HEK293 (cell line): Measurements from ENCODE around the gene PDE11A.
A peak's percentile ranks its signal among the peaks of the same experiment; 100 is the strongest.

Experiments
- CTCF ChIA-PET: fragments of 350-600 bp; formaldehyde crosslinking; extraction: SDS; loops from one replicate; lab custom pipeline; 2021; ENCODE audit warnings: antibody characterized with exemption; lab: Yijun Ruan, JAX
- POLR2A ChIA-PET: fragments of 300-600 bp; formaldehyde crosslinking; extraction: SDS; loops from one replicate; lab custom pipeline; 2020; ENCODE audit warnings: antibody characterized with exemption, inconsistent platforms; lab: Yijun Ruan, JAX
- H3K27ac ChIP-seq: fragments of 200-500 bp; sonication (Bioruptor generic); 2 replicates; pipeline ENCODE4 v1.5.1; 2014; ENCODE audit warnings: low read depth, low read length, control low read depth, inconsistent platforms; ENCODE audit errors: extremely low read depth
- H3K36me3 ChIP-seq, 2 experiments: fragments of 200-500 bp in 1 of 2; sonication (Bioruptor generic) in 1 of 2; 1 replicate in 1 of 2; 2 replicates in 1 of 2; pipeline ENCODE4 v1.5.1; 2014 to 2017; ENCODE audit warnings: inconsistent platforms in 2 of 2, low read length in 2 of 2; ENCODE audit not compliant: control insufficient read depth in 2 of 2, insufficient read depth in 1 of 2
- H3K4me1 ChIP-seq: fragments of 200-500 bp; sonication (Bioruptor generic); 2 replicates; pipeline ENCODE4 v1.5.1; 2014; ENCODE audit warnings: mild to moderate bottlenecking, low read length, inconsistent platforms; ENCODE audit not compliant: control insufficient read depth, insufficient read depth
- H3K4me3 ChIP-seq: 2 replicates; pipeline ENCODE4 v1.5.1; 2011; ENCODE audit warnings: low read depth, mild to moderate bottlenecking, control low read depth, low read length, moderate library complexity
- H3K9me3 ChIP-seq: fragments of 200-500 bp; sonication (Bioruptor generic); 2 replicates; pipeline ENCODE4 v1.5.1; 2014; ENCODE audit warnings: low read depth, low read length, inconsistent platforms; ENCODE audit not compliant: control insufficient read depth, insufficient read depth
- HOXD13 ChIP-seq: sonication (generic); formaldehyde crosslinking; IDR thresholded peaks from 2 replicates; pipeline ENCODE4 v1.8.0; 2022; ENCODE audit warnings: missing genetic modification reagents, borderline replicate concordance
- KLF9 ChIP-seq: fragments of 450-650 bp; formaldehyde crosslinking; IDR thresholded peaks from 2 replicates; pipeline ENCODE4 v1.5.1; 2016; ENCODE audit warnings: missing biosample characterization, missing genetic modification characterization, low read depth
- SP3 ChIP-seq: fragments of 450-650 bp; formaldehyde crosslinking; IDR thresholded peaks from 2 replicates; pipeline ENCODE4 v1.5.1; 2016; ENCODE audit warnings: missing biosample characterization, missing genetic modification characterization
- ZBTB7A ChIP-seq: fragments of 450-650 bp; formaldehyde crosslinking; IDR thresholded peaks from 2 replicates; pipeline ENCODE4 v1.5.1; 2016; ENCODE audit warnings: low read depth, missing biosample characterization, missing genetic modification characterization
- ZFP3 ChIP-seq: fragments of 450-650 bp; formaldehyde crosslinking; IDR thresholded peaks from 2 replicates; pipeline ENCODE4 v1.5.1; 2016; ENCODE audit warnings: low read depth, missing biosample characterization, missing genetic modification characterization
- ZIC2 ChIP-seq: fragments of 450-650 bp; formaldehyde crosslinking; IDR thresholded peaks from 2 replicates; pipeline ENCODE4 v1.5.1; 2016; ENCODE audit warnings: missing biosample characterization, missing genetic modification characterization
- ZNF157 ChIP-seq: fragments of 450-650 bp; formaldehyde crosslinking; IDR thresholded peaks from 2 replicates; pipeline ENCODE4 v1.5.1; 2016; ENCODE audit warnings: missing biosample characterization, missing genetic modification characterization
- ZNF169 ChIP-seq: fragments of 450-650 bp; formaldehyde crosslinking; IDR thresholded peaks from 2 replicates; pipeline ENCODE4 v1.5.1; 2016; ENCODE audit warnings: missing biosample characterization, missing genetic modification characterization
- ZNF184 ChIP-seq: fragments of 450-650 bp; IDR thresholded peaks from 2 replicates; pipeline ENCODE4 v1.5.1; 2018; ENCODE audit warnings: missing biosample characterization, mild to moderate bottlenecking, missing genetic modification characterization
- ZNF19 ChIP-seq: fragments of 450-650 bp; formaldehyde crosslinking; IDR thresholded peaks from 2 replicates; pipeline ENCODE4; 2016; ENCODE audit warnings: missing biosample characterization, missing genetic modification characterization, low read depth
- ZNF211 ChIP-seq: fragments of 450-650 bp; formaldehyde crosslinking; IDR thresholded peaks from 2 replicates; pipeline ENCODE4 v1.5.1; 2016; ENCODE audit warnings: low read depth, missing biosample characterization, missing genetic modification characterization
- ZNF266 ChIP-seq: fragments of 450-650 bp; formaldehyde crosslinking; IDR thresholded peaks from 2 replicates; pipeline ENCODE4 v1.5.1; 2016; ENCODE audit warnings: missing biosample characterization, missing genetic modification characterization, low read depth
- ZNF366 ChIP-seq: fragments of 450-650 bp; formaldehyde crosslinking; conservative IDR thresholded peaks from 2 replicates; pipeline ENCODE4 v1.5.1; 2016; ENCODE audit warnings: missing biosample characterization, missing genetic modification characterization
- ZNF404 ChIP-seq: fragments of 450-650 bp; formaldehyde crosslinking; IDR thresholded peaks from 2 replicates; pipeline ENCODE4 v1.5.1; 2017; ENCODE audit warnings: missing biosample characterization, missing genetic modification characterization
- ZNF521 ChIP-seq: fragments of 450-650 bp; formaldehyde crosslinking; IDR thresholded peaks from 2 replicates; pipeline ENCODE4 v1.5.1; 2017; ENCODE audit warnings: missing biosample characterization, mild to moderate bottlenecking, missing genetic modification characterization
- ZNF561 ChIP-seq: fragments of 450-650 bp; IDR thresholded peaks from 2 replicates; pipeline ENCODE4 v1.5.1; 2018; ENCODE audit warnings: missing biosample characterization, missing genetic modification characterization, borderline replicate concordance
- ZNF660 ChIP-seq: fragments of 450-650 bp; IDR thresholded peaks from 2 replicates; pipeline ENCODE4 v1.5.1; 2018; ENCODE audit warnings: missing biosample characterization, mild to moderate bottlenecking, missing genetic modification characterization
- TF ChIP-seq, protein P1 (sequence below): fragments of 450-650 bp; formaldehyde crosslinking; IDR thresholded peaks from 2 replicates; pipeline ENCODE4 v1.5.1; 2016; ENCODE audit warnings: missing biosample characterization, missing genetic modification characterization
- TF ChIP-seq, protein P2 (sequence below): fragments of 450-650 bp; formaldehyde crosslinking; IDR thresholded peaks from 2 replicates; pipeline ENCODE4 v1.5.1; 2016; ENCODE audit warnings: missing biosample characterization, missing genetic modification characterization
- TF ChIP-seq, protein P3 (sequence below): fragments of 450-650 bp; formaldehyde crosslinking; IDR thresholded peaks from 2 replicates; pipeline ENCODE4 v1.5.1; 2016; ENCODE audit warnings: missing biosample characterization, missing genetic modification characterization
- TF ChIP-seq, protein P4 (sequence below): fragments of 450-650 bp; formaldehyde crosslinking; IDR thresholded peaks from 2 replicates; pipeline ENCODE4 v1.5.1; 2016; ENCODE audit warnings: missing biosample characterization, missing genetic modification characterization

The PDE11A gene

DNA sequence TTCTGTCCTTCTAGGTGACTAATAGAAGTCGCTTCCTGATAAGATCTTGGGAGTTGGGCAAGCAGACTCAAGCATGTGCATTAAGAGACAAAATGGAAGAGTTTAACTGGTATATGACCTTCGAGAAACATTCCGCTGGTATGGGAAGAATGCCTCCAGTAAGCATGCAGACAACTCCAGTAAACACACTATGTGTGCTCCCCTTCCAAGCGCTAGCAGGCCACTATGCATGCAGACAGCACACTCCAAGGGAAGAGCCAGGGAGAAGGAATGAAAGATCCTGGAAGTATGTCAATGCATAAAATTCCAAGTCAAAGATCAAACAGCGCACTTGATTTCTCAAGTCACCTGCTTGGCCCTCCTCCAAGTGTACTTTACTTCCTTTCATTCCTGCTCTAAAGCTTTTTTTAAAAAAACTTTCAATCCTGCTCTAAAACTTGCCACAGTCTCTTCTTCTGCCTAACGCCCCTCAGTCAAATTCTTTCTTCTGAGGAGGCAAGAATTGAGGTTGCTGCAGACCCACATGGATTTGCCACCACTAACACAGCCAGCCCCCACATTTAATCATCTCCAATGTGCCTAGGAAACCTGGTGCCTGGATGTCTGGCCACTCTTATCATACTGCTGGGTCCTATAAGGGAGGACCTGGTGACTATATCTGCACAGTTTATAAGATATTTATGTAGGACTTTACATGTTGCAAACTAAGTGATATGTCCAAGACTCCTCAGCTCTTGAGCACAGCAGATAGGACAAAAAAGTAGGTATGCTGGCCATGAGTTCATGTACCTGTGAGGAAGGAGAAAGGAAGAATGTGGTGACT, 239.8 kb downstream of the PDE11A start (continued):
- TF ChIP-seq ZNF19 (tag by site-specific recombination) (no peak), SP3 (tag by site-specific recombination) (no peak), ZNF266 (tag by site-specific recombination) (no peak), KLF9 (no peak), ZNF366 (no peak), ZBTB7A (no peak), ZFP3 (tag by site-specific recombination) (no peak)

DNA sequence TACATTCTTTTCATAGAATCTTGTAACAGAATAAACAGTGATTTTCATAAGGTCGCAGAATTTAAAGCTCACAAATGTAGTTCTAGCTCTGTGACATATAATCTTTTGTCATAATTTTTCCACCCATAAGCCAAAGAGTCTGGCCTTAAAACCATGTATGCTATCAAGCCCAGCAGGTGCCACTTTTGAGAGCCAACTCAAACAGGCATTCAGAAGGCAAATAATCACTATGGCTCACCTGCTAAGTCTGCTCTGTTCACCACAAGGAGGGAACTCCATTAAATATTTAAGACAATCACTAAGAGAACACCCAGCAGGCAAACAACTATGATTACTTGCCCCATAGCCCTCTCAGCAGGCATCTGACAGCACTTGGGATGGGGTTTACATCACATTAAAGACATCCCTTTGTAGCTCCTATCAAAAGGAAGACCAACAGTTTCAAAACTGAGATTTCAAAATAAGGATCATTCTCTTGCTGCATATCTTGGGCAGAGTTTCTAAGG, 241.6 kb downstream of the PDE11A start:
- CTCF ChIA-PET = interaction anchor here (0.6 kb wide), 1 partner anchor 1868 kb away, joined by 5 read pairs; no protein-coding TSS in a partner anchor
- H3K36me3 ChIP-seq = no peaks in the 10 kb centered on the region
- no peaks in the 10 kb centered on the region for H3K4me1 ChIP-seq
- no peak overlapping the region for H3K4me3 ChIP-seq
- POLR2A ChIA-PET = no interaction called here
- no peaks in the 10 kb centered on the region for H3K9me3 ChIP-seq
- peak; percentile 81 for TF ChIP-seq ZIC2
- TF ChIP-seq, protein P1, sequence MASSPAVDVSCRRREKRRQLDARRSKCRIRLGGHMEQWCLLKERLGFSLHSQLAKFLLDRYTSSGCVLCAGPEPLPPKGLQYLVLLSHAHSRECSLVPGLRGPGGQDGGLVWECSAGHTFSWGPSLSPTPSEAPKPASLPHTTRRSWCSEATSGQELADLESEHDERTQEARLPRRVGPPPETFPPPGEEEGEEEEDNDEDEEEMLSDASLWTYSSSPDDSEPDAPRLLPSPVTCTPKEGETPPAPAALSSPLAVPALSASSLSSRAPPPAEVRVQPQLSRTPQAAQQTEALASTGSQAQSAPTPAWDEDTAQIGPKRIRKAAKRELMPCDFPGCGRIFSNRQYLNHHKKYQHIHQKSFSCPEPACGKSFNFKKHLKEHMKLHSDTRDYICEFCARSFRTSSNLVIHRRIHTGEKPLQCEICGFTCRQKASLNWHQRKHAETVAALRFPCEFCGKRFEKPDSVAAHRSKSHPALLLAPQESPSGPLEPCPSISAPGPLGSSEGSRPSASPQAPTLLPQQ (tag by site-specific recombination) = no peak
- H3K27ac ChIP-seq = no peak overlapping the region

DNA sequence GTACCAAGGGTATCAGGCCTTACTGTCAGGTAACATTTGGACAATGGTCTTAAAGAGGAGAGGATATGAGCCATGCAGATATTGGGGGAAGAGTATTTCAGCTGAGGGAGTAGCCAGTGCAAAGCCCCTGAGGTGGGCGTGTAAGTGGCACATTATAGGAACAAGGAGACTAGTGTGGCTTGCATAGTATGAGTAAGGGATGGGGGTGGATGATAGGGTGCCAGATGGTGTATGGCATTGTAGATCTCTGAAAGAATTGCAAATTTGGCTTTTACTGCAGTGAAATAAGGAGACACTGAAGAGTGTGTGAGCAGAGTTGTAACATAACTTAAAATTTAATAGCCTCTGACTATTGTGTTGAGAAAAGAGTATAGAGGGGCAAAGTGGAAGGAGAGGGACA, 244.0 kb downstream of the PDE11A start:
- ChIA-PET CTCF (interaction anchor here (1.0 kb wide), 1 partner anchor 29 kb away, joined by 3 read pairs; no protein-coding TSS in a partner anchor), POLR2A (no interaction called here)
- no peaks in the 10 kb centered on the region for H3K9me3 ChIP-seq
- no peaks in the 10 kb centered on the region for H3K36me3 ChIP-seq
- no peaks in the 10 kb centered on the region for H3K4me1 ChIP-seq
- no peak overlapping the region for H3K4me3 ChIP-seq
- no peak overlapping the region for H3K27ac ChIP-seq
- TF ChIP-seq ZNF521 (tag by site-specific recombination) = no peak
- TF ChIP-seq, protein P2, sequence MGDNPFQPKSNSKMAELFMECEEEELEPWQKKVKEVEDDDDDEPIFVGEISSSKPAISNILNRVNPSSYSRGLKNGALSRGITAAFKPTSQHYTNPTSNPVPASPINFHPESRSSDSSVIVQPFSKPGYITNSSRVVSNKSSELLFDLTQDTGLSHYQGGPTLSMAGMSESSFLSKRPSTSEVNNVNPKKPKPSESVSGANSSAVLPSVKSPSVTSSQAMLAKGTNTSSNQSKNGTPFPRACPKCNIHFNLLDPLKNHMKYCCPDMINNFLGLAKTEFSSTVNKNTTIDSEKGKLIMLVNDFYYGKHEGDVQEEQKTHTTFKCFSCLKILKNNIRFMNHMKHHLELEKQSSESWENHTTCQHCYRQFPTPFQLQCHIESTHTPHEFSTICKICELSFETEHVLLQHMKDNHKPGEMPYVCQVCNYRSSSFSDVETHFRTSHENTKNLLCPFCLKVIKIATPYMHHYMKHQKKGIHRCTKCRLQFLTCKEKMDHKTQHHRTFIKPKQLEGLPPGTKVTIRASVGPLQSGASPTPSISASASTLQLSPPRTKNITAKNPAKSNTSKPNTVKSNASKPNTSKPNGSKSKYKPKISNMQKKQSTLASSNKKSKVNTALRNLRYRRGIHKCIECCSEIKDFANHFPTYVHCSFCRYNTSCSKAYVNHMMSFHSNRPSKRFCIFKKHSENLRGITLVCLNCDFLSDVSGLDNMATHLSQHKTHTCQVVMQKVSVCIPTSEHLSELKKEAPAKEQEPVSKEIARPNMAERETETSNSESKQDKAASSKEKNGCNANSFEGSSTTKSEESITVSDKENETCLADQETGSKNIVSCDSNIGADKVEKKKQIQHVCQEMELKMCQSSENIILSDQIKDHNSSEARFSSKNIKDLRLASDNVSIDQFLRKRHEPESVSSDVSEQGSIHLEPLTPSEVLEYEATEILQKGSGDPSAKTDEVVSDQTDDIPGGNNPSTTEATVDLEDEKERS (tag by site-specific recombination) = no peak
- TF ChIP-seq ZIC2 = no peak
- TF ChIP-seq ZNF660 (tag by site-specific recombination) = no peak
- no peak for TF ChIP-seq ZNF169 (tag by site-specific recombination)

DNA sequence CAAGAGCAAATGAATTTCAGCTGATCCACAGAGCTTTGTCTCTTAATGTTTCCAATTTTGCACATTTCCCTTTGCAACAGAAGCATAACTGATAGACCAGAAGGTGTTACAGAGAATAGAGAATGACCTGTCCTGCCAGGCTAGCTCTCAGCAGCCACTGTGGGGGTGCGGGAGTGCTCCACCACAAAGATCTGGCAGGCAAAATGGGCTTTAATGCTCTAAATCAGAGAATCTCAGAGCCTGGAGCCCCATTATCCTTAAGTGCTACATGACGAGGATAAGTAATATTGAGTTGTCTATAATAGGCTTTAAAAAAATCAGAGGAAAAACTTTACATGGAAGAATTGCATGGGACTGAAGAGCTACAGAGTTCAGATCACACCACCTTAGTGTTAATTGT, 245.7 kb downstream of the PDE11A start:
- CTCF ChIA-PET = no interaction called here
- POLR2A ChIA-PET = no interaction called here
- TF ChIP-seq, protein P3, sequence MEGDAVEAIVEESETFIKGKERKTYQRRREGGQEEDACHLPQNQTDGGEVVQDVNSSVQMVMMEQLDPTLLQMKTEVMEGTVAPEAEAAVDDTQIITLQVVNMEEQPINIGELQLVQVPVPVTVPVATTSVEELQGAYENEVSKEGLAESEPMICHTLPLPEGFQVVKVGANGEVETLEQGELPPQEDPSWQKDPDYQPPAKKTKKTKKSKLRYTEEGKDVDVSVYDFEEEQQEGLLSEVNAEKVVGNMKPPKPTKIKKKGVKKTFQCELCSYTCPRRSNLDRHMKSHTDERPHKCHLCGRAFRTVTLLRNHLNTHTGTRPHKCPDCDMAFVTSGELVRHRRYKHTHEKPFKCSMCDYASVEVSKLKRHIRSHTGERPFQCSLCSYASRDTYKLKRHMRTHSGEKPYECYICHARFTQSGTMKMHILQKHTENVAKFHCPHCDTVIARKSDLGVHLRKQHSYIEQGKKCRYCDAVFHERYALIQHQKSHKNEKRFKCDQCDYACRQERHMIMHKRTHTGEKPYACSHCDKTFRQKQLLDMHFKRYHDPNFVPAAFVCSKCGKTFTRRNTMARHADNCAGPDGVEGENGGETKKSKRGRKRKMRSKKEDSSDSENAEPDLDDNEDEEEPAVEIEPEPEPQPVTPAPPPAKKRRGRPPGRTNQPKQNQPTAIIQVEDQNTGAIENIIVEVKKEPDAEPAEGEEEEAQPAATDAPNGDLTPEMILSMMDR (tag by site-specific recombination) = no peak
- TF ChIP-seq ZNF157 (no peak), ZNF184 (no peak), ZNF211 (no peak), ZNF404 (no peak), HOXD13 (CRISPR knock-in tag) (no peak), ZNF561 (tag by site-specific recombination) (no peak)
- TF ChIP-seq, protein P4, sequence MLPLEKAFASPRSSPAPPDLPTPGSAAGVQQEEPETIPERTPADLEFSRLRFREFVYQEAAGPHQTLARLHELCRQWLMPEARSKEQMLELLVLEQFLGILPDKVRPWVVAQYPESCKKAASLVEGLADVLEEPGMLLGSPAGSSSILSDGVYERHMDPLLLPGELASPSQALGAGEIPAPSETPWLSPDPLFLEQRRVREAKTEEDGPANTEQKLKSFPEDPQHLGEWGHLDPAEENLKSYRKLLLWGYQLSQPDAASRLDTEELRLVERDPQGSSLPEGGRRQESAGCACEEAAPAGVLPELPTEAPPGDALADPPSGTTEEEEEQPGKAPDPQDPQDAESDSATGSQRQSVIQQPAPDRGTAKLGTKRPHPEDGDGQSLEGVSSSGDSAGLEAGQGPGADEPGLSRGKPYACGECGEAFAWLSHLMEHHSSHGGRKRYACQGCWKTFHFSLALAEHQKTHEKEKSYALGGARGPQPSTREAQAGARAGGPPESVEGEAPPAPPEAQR (tag by site-specific recombination) = no peak
- H3K36me3 ChIP-seq = no peaks in the 10 kb centered on the region
- no peak overlapping the region for H3K27ac ChIP-seq
- H3K4me3 ChIP-seq = no peak overlapping the region
- H3K9me3 ChIP-seq = no peaks in the 10 kb centered on the region
- no peaks in the 10 kb centered on the region for H3K4me1 ChIP-seq
